IMR-90 (cell line): ENCODE results near the gene CFAP97D1. TPM values are rescaled to one million over a fixed set of nuclear protein-coding genes. Genes with fewer than 3 reads are reported as not detected.

Experiments used
- ATAC-seq: fragments of 200-7000 bp; cut with Tn5 transposase; 2 replicates; pipeline ENCODE4 v1.9.1; 2020; ENCODE audit warnings: low read depth, mild to moderate bottlenecking, moderate library complexity
- BruUV-seq: library from RNA; stranded (reverse); fragments of 400-500 nt; replicated peaks from 2 replicates; lab custom pipeline; 2021; lab: Mats Ljungman, UMichigan
- CTCF ChIA-PET: fragments of 300-600 bp; formaldehyde crosslinking; extraction: SDS; loops from one replicate; lab custom pipeline; 2021; ENCODE audit warnings: antibody characterized with exemption; lab: Yijun Ruan, JAX
- POLR2A ChIA-PET: fragments of 300-600 bp; sonication (Branson Sonifier 250); formaldehyde crosslinking; loops from one replicate; lab custom pipeline; 2022; ENCODE audit warnings: antibody characterized with exemption; ENCODE audit not compliant: unreplicated experiment; lab: Charles Lee
- DNase-seq: peaks from one replicate; pipeline ENCODE4 v3.0.0; 2013
- H2AFZ ChIP-seq: replicated peaks from 2 replicates; pipeline ENCODE3; 2013; ENCODE audit warnings: low read length, mild to moderate bottlenecking; ENCODE audit not compliant: poor library complexity
- H2AK5ac ChIP-seq: 2 replicates; pipeline ENCODE4 v1.6.1; 2013; ENCODE audit warnings: low read depth, low read length, inconsistent platforms
- H2AK9ac ChIP-seq: replicated peaks from 2 replicates; pipeline ENCODE3; 2013; ENCODE audit warnings: mild to moderate bottlenecking, low read depth, low read length, moderate library complexity; ENCODE audit not compliant: poor library complexity
- H2BK120ac ChIP-seq: 2 replicates; pipeline ENCODE4 v1.6.1; 2013; ENCODE audit warnings: low read depth, low read length, inconsistent platforms
- H2BK15ac ChIP-seq: 3 replicates; pipeline ENCODE4 v1.6.1; 2013; ENCODE audit warnings: low read depth, low read length, inconsistent platforms
- H2BK20ac ChIP-seq: 2 replicates; pipeline ENCODE4 v1.6.1; 2013; ENCODE audit warnings: low read depth, mild to moderate bottlenecking, inconsistent platforms, low read length, moderate library complexity
- H2BK5ac ChIP-seq: 2 replicates; pipeline ENCODE4 v1.6.1; 2013; ENCODE audit warnings: mild to moderate bottlenecking, low read depth, low read length, inconsistent platforms; ENCODE audit not compliant: poor library complexity, severe bottlenecking
- H3K14ac ChIP-seq: replicated peaks from 2 replicates; pipeline ENCODE4 v1.6.1; 2013; ENCODE audit warnings: low read depth, low read length, inconsistent platforms
- H3K18ac ChIP-seq: 2 replicates; pipeline ENCODE4 v1.6.1; 2013; ENCODE audit warnings: low read depth, low read length, control low read depth
- H3K23ac ChIP-seq: 2 replicates; pipeline ENCODE4 v1.6.1; 2013; ENCODE audit warnings: low read depth, low read length, inconsistent platforms
- H3K27ac ChIP-seq: 2 replicates; pipeline ENCODE4 v1.5.1; 2013; ENCODE audit warnings: mild to moderate bottlenecking, control low read depth, low read length; ENCODE audit not compliant: insufficient read depth
- H3K27me3 ChIP-seq: 2 replicates; pipeline ENCODE4 v1.6.1; 2013; ENCODE audit warnings: low read length; ENCODE audit not compliant: control insufficient read depth, insufficient read depth
- H3K36me3 ChIP-seq: 2 replicates; pipeline ENCODE4 v1.6.1; 2013; ENCODE audit warnings: low read length, mixed read lengths; ENCODE audit not compliant: control insufficient read depth, insufficient read depth
- H3K4ac ChIP-seq: 2 replicates; pipeline ENCODE4 v1.6.1; 2013; ENCODE audit warnings: low read depth, low read length, inconsistent platforms
- H3K4me1 ChIP-seq: 2 replicates; pipeline ENCODE4 v1.6.1; 2013; ENCODE audit warnings: low read length, mixed read lengths; ENCODE audit not compliant: control insufficient read depth, insufficient read depth
- H3K4me2 ChIP-seq: 2 replicates; pipeline ENCODE4 v1.6.1; 2013; ENCODE audit warnings: low read depth, mild to moderate bottlenecking, control low read depth, low read length, moderate library complexity
- H3K4me3 ChIP-seq: 2 replicates; pipeline ENCODE4 v1.5.1; 2013; ENCODE audit warnings: low read depth, mild to moderate bottlenecking, control low read depth, low read length, moderate library complexity; ENCODE audit not compliant: insufficient read depth
- H3K56ac ChIP-seq: 2 replicates; pipeline ENCODE4 v1.6.1; 2013; ENCODE audit warnings: low read length, inconsistent platforms; ENCODE audit not compliant: insufficient read depth; ENCODE audit errors: extremely low read depth
- H3K79me1 ChIP-seq, 2 experiments: 2 replicates each; pipeline ENCODE4 v1.6.1; 2013; ENCODE audit warnings: low read length in 2 of 2, inconsistent platforms in 1 of 2, low read depth in 1 of 2
- H3K9ac ChIP-seq: 2 replicates; pipeline ENCODE4 v1.6.1; 2013; ENCODE audit warnings: low read depth, low read length, control low read depth
- H3K9me1 ChIP-seq: 2 replicates; pipeline ENCODE4 v1.6.1; 2013; ENCODE audit warnings: low read length, inconsistent platforms; ENCODE audit not compliant: insufficient read depth
- H3K9me3 ChIP-seq: 2 replicates; pipeline ENCODE4 v1.6.1; 2013; ENCODE audit warnings: low read length; ENCODE audit not compliant: control insufficient read depth, insufficient read depth
- H4K20me1 ChIP-seq: 2 replicates; pipeline ENCODE4 v1.6.1; 2013; ENCODE audit warnings: low read length, inconsistent platforms; ENCODE audit not compliant: insufficient read depth
- H4K5ac ChIP-seq: 2 replicates; pipeline ENCODE4 v1.6.1; 2013; ENCODE audit warnings: mild to moderate bottlenecking, low read depth, low read length, control low read depth
- H4K8ac ChIP-seq, 2 experiments: 2 replicates each; pipeline ENCODE4 v1.6.1; 2013; ENCODE audit warnings: low read depth in 2 of 2, low read length in 2 of 2, control low read depth in 1 of 2, inconsistent platforms in 1 of 2
- H4K91ac ChIP-seq: 2 replicates; pipeline ENCODE4 v1.6.1; 2013; ENCODE audit warnings: low read depth, low read length, inconsistent platforms; ENCODE audit not compliant: insufficient read depth
- FOS ChIP-seq: fragments of 150-350 bp; IDR thresholded peaks from 2 replicates; pipeline ENCODE4 v1.6.1; 2016; ENCODE audit warnings: low read depth, low read length
- MAZ ChIP-seq: IDR thresholded peaks from 2 replicates; pipeline ENCODE4 v1.6.1; 2012; ENCODE audit warnings: low read depth, mild to moderate bottlenecking, low read length, improper control_type of control experiment, moderate library complexity, borderline replicate concordance
- POLR2A ChIP-seq: IDR thresholded peaks from 2 replicates; pipeline ENCODE4 v1.6.1; 2012; ENCODE audit warnings: mild to moderate bottlenecking, low read depth, low read length
- RCOR1 ChIP-seq: IDR thresholded peaks from 2 replicates; pipeline ENCODE4 v1.6.1; 2012; ENCODE audit warnings: mild to moderate bottlenecking, low read length, improper control_type of control experiment; ENCODE audit not compliant: insufficient replicate concordance
- SMC3 ChIP-seq: fragments of 150-350 bp; IDR thresholded peaks from 2 replicates; pipeline ENCODE4 v1.6.1; 2016; ENCODE audit warnings: low read depth, mild to moderate bottlenecking, antibody characterized with exemption, low read length, moderate library complexity
- WGBS, 2 experiments: methylation state at CpG; one replicate each; pipeline versions ENCODE4 v1.1.5 to v1.1.7; 2013; ENCODE audit warnings: missing lambda C conversion rate in 2 of 2; ENCODE audit not compliant: insufficient read length in 1 of 2; ENCODE audit errors: extremely low coverage in 2 of 2; 5-methylcytosine and 5-hydroxymethylcytosine counted together
- dilution Hi-C: fragments of 300-500 bp; cut with HindIII; formaldehyde crosslinking; loops from one replicate; pipeline ENCODE4 v1.14.3; 2018; ENCODE audit warnings: low sequenced_read_pairs; ENCODE audit not compliant: unreplicated experiment
- in situ Hi-C: fragments of 300-500 bp; cut with MboI; formaldehyde crosslinking; loops from 3 replicates; pipeline ENCODE4 v1.14.3; 2019; ENCODE audit warnings: low sequenced_read_pairs, inconsistent platforms, mixed read lengths
- intact Hi-C: fragments of 100-400 bp; cut with micrococcal nuclease; formaldehyde crosslinking; loops from 2 replicates; pipeline ENCODE4 v1.10.0; 2022
- polyA plus RNA-seq, 3 experiments: library from polyadenylated mRNA; depleted of rRNA; stranded (reverse); fragments of >200 nt; gene quantifications; 2 replicates each; pipeline ENCODE4 v1.2.3, GENCODE V29; 2012; ENCODE audit warnings: low replicate concordance in 1 of 3
- total RNA-seq: library from RNA; depleted of rRNA; stranded (reverse); fragments of >200 nt; gene quantifications from 2 replicates; pipeline ENCODE4 v1.2.3, GENCODE V29; 2012

The CFAP97D1 gene
- total and polyA plus RNA-seq, 2 of the 4 experiments (the other 2 are of a cell fraction) = under 0.01 TPM; not detected in 1

- H3K79me1 ChIP-seq = peaks cover 11 to 35% of the 10 kb centered on the region in 2 experiments
- TF ChIP-seq MAZ (peak; percentile 93), SMC3 (no peak), RCOR1 (no peak), POLR2A (peak; percentile 85), FOS (no peak)
- 0 out of 2 replicates have a peak, but pooled peaks cover 6% of the 10 kb centered on the region for H4K20me1 ChIP-seq
- no peaks in the 10 kb centered on the region for H3K9me3 ChIP-seq
- H3K36me3 ChIP-seq = peaks cover 18% of the 10 kb centered on the region
- ChIA-PET POLR2A (no interaction called here), CTCF (interaction anchor here (1.8 kb wide), 1 partner anchor 66 kb away, joined by 3 read pairs; no protein-coding TSS in a partner anchor)
- peak within 1 kb of the TSS; percentile 41 for H2BK120ac ChIP-seq
- DNase-seq = peak; percentile 59
- peak within 1 kb of the TSS; percentile 63 for H2BK5ac ChIP-seq
- peak within 1 kb of the TSS; percentile 85 for H3K4me2 ChIP-seq
- H3K4me3 ChIP-seq = peak within 1 kb of the TSS; percentile 86
- no peak within 1 kb of the TSS for H3K56ac ChIP-seq
- H3K4ac ChIP-seq = peak within 1 kb of the TSS; percentile 76
- H3K23ac ChIP-seq = peak within 1 kb of the TSS; percentile 66; the same call in 1 of the 2 replicates
- H2AK5ac ChIP-seq = peak within 1 kb of the TSS; percentile 78
- peak within 1 kb of the TSS; percentile 74 for H3K9ac ChIP-seq
- peak; percentile 97 for ATAC-seq
- H3K27me3 ChIP-seq = no peaks in the 10 kb centered on the region
- peak within 1 kb of the TSS; percentile 84 for H3K14ac ChIP-seq
- H3K4me1 ChIP-seq = peaks cover 5% of the 10 kb centered on the region
- H3K27ac ChIP-seq = peak within 1 kb of the TSS; percentile 70; the same call in 1 of the 2 replicates
- peaks cover 11% of the 10 kb centered on the region; the same call in 1 of the 2 replicates for H3K9me1 ChIP-seq
- no peak within 1 kb of the TSS for H2BK20ac ChIP-seq
- no TSS peak for BruUV-seq
- in situ Hi-C loops = no loop called here
- no peak within 1 kb of the TSS; the same call in 1 of the 2 replicates for H3K18ac ChIP-seq
- peak within 1 kb of the TSS; percentile 8 to 61; a peak in 2 of 4 replicates for H4K8ac ChIP-seq
- intact Hi-C loops = loop anchor here (2.0 kb wide), 1 partner anchor 54 kb away; the partner anchor contains the start of gene DUSP3
- peak within 1 kb of the TSS; percentile 84 for H4K91ac ChIP-seq
- peak within 1 kb of the TSS; percentile 97 for H2AK9ac ChIP-seq
- peak within 1 kb of the TSS; percentile 25 for H4K5ac ChIP-seq
- WGBS, 2 experiments = 4% methylated on average over 19 of the region's 87 CpGs; no CpG with 5 or more reads in 1 of the 2 experiments
- peak within 1 kb of the TSS; percentile 98 for H2AFZ ChIP-seq
- H2BK15ac ChIP-seq = peak within 1 kb of the TSS; percentile 26; the same call in 1 of the 3 replicates
- dilution Hi-C loops = no loop called here
Measured at GRCh38 chr17:43832976-43833829, 53.0 kb downstream of the CFAP97D1 start, which contains the start of gene MPP3. MPP3 (minus strand) TSS chr17:43833146; CDS start chr17:43831906, 1,240 bp downstream.
